HG02938 (cell line): ENCODE measurements around the gene GOLGA8J.
"Not testable (repeated sequence)": the region's sequence is repeated elsewhere in the genome, so short reads cannot be mapped to it uniquely, and the experiment has no call there.

Experiments
- ATAC-seq: cut with Tn5 transposase; IDR thresholded peaks from one replicate; pipeline ENCODE4 v1.9.1; 2021; ENCODE audit warnings: mild to moderate bottlenecking, moderate library complexity; ENCODE audit not compliant: unreplicated experiment

The GOLGA8J gene, protein sequence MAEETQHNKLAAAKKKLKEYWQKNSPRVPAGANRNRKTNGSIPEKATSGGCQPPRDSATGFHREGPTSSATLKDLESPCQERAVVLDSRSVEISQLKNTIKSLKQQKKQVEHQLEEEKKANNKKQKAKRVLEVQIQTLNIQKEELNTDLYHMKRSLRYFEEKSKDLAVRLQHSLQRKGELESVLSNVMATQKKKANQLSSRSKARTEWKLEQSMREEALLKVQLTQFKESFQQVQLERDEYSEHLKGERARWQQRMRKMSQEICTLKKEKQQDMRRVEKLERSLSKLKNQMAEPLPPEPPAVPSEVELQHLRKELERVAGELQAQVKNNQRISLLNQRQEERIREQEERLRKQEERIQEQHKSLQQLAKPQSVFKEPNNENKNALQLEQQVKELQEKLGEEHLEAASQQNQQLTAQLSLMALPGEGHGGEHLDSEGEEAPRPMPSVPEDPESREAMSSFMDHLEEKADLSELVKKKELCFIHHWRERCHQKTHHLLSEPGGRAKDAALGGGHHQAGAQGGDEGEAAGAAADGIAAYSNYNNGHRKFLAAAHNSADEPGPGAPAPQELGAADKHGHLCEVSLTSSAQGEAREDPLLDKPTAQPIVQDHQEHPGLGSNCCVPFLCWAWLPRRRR

DNA sequence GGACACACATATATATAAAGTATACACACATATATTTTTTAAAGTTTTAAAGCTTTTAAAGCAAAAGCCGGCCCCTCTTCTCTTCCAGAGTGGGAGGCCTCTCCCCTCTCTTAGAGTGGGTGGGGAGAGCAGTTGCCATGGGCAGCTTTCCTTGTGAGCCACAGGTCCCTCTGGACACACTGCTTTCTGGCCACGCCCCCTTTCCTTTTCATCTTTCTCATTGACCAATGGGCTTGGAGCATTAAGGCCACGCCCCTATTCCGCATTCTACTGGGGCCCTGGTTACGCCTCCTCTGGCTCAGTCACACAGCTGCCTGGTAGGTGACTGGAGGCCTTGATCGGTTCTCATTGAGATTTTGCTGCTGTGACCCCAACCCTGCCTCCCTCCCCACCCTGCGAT lies at the start of gene GOLGA8J:
Gene GOLGA8J (plus strand): TSS at position 301 of the 400 bp plus-strand sequence. CDS start 98 bp downstream, at position 399.
- ATAC-seq: not testable (repeated sequence)

DNA sequence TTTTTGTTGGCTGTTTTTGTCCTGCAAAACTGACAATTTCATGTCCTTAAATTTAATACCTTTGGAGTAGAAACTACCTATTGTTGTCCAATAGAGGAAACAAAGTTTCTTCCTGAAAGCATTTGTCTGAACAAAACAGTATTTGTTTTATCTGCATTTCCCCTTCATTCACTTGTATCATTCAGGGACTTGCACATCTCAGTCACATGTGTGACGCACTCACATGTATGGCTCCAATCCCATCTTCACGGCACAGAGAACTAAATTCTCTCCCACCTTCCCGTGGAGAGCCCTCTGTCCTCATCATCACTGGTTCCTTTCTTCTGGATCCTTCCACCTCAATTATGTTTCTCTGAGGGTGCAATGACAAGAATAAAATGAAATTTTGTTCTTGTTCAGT lies 49.5 kb upstream of the GOLGA8J start:
- ATAC-seq: no peak

DNA sequence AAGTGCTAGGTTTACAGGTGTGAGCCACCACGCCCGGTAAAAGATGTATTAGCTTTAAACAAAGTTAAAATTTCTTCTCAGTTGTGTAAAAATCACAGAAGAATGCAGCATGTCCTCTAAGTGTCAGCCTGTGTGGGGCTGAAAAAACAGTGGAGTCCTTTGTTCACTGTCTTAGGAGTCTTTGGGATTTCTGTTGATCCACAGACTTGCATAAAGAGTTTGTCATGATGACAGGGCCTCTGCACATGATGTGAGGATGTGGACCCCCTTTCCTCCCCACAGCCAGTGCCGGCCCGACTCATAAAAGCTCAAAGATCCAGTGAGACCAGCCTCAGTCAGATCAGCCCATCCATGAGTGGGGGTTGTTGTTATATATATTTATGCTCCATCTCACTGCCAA lies 49.0 kb upstream of the GOLGA8J start:
- ATAC-seq: no peak

DNA sequence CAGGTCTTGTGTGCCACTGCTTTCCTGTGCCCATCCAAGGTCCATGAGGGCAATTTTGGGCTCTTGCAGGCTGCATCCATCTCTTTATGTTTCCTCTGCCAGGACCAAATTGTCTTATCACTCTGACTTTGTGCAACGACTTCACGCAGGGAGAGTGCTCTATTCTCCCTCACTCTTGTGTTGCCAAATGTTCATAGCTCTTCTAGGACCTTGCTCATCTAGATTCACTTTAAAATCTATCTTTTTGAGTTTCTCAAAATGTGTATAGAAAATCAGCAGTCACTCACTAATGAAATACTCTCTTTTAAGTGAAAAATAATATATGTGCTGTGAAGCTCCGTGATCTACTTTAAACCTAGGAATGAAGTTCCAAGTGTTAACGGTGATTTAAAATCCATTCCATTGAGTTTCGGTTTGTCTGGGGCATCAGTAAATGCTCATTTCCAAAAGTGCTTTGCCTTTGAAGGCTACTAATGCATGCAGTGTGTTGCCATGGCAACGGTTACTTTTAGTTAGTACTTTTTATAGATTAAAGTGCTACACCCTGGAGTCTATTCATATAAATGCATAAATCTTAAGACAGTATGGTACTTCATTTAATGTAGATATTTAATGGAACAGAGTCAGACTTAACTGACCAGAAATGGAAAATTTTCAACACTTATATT lies 46.6 kb upstream of the GOLGA8J start:
- no peak for ATAC-seq

DNA sequence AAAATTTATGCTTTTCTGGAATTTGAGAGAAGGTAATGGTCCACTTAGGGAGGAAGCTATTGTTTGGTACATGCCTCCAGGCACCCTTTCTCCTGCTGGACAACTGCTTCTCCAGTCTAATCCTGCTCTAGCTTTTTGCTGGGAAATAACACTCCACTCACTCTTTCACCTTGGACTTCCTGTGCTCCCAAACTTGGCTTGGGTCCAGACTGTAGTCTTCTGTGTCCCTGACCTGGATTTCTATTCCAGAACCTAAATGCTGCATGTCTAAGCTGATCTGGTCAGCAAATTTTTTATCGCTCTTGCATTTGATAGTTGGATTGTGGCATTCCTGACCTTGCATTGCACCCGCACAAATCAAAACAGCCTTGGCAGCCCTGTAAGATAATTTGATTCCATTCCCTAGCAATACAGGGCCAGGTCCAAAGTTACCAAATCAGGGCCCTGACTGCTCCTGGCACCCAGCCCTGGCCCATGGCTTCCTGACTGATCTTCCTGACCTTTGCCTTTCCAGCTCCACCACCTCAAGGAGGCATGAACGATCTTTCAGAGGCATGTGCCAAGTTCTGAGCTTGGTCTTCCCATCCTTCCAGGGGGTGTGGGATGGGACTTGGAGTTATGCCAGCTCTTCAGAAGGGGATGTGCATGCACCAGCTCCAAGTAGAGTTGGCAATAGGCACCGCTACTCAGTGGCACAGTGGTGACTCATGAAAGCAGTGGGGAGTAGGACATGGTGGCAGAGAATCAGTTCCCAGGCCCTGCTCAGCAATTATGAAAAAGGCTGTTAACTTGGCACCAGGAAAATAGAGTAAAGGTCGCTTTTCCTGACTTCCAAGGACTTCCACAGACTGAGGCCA lies 43.9 kb upstream of the GOLGA8J start:
- no peak for ATAC-seq

DNA sequence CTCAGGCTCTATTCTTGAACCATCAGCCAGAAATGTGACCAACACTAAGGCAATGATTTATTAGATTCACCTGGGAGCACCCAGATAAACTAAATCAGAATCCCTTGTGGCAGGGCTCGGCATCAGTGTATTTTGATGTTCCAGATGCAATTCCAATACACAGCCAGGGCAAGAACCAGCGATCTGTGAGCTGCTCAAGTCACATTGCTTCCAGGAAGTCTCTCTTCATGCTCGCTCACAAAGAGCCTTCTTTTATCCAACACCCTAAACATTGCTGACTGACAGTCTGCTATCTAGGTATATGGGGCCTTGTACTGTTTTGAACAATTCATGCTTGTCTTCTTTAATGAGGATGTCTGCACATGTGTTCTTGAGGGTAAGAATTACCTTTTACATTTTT lies 40.9 kb upstream of the GOLGA8J start:
- ATAC-seq: no peak

DNA sequence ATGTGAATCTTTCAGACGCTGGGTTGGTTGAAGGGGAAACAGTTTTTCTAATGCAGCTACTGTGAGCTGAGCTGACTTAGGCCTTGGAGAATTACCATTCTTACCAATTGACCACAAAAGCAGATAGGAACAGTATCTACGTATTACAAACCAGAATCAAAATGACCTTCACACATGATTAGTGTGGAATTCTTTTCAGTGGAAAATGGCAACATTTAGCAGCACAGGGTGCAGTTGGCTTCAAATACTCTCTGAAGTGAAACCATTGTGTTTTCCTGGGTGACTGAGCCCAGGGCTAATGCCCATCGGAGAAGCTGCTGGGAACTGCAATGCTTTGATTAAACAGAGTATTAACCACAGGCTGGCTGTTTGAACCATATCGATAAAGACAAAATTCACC lies 40.2 kb upstream of the GOLGA8J start:
- ATAC-seq: no peak

DNA sequence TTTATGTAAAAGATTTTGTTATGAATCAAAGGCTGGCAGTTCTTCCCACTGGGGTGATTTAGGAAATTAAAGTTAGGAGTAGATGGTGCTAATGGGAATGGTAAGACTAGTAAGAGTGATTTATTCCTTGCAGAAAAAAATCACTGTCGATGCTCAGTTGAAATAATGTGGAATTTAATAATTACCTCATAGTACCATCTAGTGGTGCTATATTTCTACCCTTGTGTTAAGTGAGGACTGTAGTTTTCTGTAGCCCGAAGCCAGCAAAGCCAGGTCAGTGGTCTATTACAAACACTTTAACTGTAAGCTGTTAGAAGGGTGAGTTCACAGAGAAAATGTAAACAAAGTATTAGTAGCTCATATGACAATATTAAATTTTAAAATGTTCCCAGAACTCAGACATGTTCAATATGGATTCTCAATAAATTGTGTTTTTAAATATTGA lies 39.5 kb upstream of the GOLGA8J start:
- ATAC-seq: no peak

DNA sequence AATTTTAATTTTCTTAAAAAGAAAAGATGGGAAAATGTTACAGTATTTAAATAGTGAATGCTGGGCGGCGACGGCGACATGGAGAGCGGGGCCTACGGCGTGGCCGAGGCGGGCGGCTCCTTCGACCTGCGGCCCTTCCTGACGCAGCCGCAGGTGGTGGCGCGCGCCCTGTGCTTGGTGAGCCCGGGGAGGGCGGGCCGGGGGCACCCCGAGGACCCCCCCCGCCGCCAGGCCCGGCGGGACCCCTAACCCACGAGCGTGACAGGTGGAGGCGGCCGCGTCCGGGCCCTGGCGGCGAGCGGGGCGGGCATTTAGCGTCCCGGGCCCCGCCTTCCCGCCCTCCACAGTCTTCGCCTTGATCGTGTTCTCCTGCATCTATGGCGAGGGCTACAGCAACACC lies 38.4 kb upstream of the GOLGA8J start:
- no peak for ATAC-seq

DNA sequence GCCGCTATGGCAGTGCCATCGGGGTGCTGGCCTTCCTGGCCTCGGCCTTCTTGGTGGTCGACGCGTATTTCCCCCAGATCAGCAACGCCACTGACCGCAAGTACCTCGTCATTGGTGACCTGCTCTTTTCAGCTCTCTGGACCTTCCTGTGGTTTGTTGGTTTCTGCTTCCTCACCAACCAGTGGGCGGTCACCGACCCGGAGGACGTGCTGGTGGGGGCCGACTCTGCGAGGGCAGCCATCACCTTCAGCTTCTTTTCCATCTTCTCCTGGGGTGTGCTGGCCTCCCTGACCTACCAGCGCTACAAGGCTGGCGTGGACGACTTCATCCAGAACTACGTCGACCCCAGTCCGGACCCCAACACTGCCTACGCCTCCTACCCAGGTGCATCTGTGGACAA lies 37.9 kb upstream of the GOLGA8J start:
- not testable (repeated sequence) for ATAC-seq

DNA sequence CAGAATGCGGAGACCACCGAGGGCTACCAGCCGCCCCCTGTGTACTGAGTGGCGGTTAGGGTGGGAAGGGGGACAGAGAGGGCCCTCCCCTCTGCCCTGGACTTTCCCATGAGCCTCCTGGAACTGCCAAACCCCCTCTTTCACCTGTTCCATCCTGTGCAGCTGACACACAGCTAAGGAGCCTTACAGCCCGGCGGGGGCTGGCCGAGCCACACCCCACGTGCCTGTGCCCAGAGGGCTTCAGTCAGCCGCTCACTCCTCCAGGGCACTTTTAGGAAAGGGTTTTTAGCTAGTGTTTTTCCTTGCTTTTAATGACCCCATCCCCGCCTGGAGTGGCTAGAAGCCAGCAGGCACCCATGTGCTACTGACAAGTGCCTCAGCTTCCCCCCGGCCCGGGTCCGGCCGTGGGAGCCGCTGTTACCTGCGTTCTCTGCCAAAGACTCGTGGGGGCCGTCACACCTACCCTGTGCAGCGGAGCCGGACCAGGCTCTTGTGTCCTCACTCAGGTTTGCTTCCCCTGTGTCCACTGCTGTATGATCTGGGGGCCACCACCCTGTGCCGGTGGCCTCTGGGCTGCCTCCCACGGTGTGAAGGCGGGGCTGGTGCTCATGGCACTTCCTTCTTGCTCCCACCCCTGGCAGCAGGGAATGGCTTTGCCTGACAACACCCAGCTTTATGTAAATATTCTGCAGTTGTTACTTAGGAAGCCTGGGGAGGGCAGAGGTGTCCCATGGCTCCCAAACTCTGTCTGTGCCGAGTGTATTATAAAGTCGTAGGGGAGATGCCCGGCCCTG lies 37.3 kb upstream of the GOLGA8J start:
- ATAC-seq: not testable (repeated sequence)

DNA sequence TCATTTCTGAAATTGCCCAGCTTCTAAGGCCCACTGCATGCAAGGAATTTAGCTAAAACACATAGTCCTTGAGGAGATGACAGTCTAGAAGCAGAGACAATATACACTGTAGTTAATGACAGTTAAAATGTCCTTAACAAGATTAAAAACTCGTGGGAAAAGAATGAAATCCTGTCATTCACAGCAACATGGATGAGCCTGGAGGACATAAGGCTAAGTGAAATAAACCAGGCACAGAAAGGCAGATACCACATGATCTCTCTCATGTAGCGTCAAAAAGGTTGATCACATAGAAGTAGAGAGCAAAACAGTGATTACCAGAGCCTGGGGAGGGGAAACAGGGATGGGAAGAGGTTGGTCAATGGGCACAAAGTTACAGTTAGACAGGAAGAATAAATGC lies 36.3 kb upstream of the GOLGA8J start:
- ATAC-seq: no peak

DNA sequence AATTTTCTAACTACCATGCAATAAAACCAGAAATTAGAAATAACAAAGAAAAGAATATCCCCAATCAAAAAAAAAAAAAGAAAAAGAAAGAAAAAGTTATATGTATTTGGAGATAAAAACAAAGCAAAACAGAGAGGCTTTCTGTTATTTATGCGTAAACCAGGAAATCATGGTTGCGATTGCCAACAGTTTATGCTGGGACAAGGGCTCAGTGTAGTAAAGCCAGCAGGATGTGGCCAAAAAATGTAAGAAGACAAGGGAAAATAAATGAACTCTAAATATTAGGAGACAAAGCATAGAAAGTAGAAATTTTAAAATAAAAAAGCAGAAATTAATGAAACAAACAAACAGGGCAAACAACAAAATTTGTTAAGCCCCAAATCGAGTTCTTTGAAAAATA lies 27.2 kb upstream of the GOLGA8J start:
- no peak for ATAC-seq

DNA sequence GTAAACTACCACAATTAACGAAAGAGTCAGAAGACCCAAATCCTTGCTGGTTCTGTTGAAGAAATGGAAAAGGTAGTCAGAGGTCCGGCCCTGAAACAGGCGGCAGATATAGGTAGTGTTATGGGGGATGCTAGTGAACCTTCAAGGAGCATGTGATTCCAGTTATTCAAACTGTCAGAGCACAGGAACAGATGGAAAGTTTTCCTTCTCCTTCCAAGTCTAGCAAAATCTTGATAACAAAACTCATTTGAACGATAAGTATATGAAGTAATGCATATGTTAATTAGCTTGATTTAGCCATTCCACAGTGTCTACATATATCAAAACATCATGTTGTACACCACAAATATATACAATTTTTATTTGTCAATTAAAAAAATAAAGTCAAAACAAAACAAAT lies 26.6 kb upstream of the GOLGA8J start:
- no peak for ATAC-seq

DNA sequence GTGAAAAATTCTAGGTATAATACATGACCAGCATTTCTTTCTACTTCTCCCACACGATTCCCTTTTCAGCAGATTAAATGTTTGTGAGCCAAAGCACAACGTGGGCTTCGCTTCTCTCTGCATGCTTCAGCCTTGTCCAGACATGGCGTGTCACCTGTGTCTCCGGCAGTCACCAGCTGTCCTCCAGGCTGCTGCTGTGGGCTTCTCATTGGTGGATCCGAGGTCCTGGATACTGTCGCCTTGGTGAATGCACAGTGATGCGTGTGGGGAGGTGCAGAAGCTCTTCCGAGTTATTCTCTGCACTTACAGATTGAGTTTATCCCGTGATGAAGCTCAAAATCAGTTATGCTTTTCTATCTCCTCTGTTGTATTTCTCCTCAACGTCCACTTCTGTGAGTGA lies 23.0 kb upstream of the GOLGA8J start:
- no peak for ATAC-seq

DNA sequence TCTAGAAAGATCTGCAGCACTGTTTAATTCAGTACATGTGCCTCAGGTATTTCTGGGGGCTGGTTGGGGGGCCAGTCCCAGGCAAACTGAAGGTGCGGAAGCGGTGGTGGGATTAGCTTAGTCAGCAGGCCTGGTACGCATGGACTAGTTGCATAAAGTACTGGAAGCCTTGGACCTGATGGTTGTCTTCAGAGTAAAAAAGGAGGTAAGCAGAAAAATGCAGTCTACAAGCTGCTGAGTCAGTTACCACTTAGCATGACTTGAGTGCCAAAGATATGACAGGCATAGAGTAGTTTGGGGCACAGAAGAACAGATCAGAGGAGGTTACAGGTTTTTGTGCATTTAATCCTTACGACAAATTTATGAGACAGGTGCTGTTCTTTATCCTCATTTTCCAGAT lies 19.9 kb upstream of the GOLGA8J start:
- ATAC-seq: no peak

DNA sequence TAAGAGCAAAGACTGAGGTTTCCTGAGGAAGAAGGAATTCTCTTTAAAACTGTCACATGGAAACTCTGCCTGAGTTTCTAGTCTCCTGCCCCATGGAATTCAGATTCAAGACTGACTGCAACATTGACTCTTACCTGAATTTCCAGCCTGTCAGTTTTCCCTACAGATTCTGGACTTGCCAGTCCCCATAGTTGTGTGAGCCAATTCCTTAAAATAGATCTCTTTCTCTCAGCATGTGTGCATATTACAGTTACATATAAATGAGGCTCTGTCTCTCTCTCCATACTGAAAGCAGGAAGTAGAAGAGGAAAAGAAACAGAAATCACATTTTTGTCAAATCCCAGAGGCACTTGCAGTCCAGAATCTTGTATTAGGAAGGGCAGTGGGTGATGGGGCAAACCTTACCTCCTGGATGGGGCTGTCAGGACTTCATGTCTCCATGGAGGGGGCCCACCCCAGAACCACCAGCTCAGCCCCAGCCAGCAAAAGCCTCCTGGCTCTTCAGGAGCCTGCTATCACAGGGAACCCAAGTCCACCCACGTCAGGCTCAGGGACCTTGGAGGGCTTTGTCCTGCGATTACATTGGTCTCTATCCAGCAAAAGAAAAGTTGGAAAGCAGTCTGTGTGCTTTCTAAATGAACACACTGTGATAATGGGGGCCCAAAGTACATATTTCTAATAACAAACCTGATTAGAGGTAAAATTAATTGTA lies 18.8 kb upstream of the GOLGA8J start:
- no peak for ATAC-seq

DNA sequence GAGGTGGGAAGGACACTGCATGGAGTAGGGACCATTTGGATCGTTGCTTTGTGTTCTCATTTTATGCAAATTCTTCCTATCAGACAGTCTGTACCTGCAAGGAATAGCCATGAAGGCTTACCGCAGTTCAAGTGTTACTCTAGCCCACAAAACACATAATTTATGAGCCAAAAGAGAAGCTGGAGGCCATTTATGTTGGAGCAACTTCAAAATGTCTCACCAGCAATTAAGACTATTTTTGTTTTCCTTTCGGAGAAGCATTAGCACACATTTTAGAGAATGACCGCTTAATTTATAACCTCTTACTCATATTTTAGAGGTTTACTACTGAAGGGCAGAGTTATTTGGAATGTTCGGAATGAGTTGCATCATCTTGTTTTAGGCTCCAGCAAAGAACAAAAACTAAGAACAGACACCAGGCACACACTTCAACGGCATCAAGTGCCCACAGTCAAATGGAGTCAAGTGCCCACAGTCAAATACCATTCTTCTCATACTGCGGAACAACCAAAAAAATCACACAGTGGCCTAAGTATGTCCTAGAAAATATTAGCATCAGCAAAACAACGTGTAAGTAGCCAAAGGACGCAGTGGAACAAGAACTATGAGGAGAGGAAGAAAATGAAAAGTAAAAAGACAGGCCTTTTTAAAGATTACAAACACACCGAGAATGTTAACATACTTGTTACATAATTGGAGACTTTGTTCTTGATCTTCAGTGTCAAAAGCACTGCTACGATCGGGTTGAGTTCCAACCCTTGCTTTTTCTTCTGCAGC lies 17.5 kb upstream of the GOLGA8J start:
- ATAC-seq: no peak

DNA sequence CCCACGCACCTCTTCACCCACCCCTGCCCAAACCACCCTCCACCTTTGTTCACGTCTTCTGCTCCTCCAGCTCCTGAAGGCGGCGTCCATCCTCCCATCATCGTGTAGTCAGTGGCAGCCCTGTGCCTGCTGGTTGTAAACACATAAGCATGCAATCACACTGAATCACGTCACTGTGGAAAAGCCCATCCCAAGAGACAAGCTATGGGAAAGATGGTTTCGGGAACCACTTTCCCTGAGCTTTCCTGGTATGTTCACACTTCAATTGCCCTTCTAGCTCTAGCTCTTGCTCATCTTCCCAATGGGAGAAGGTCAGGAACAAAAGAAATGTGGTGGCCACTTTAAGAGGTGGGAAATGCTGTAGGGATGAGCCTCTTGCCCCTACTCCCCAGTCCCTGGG lies 14.4 kb upstream of the GOLGA8J start:
- ATAC-seq: no peak
